ENCODE measurements around the gene GATC.
A peak's percentile ranks its signal among the peaks of the same experiment; 100 is the strongest.

The GATC gene, protein sequence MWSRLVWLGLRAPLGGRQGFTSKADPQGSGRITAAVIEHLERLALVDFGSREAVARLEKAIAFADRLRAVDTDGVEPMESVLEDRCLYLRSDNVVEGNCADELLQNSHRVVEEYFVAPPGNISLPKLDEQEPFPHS

DNA sequence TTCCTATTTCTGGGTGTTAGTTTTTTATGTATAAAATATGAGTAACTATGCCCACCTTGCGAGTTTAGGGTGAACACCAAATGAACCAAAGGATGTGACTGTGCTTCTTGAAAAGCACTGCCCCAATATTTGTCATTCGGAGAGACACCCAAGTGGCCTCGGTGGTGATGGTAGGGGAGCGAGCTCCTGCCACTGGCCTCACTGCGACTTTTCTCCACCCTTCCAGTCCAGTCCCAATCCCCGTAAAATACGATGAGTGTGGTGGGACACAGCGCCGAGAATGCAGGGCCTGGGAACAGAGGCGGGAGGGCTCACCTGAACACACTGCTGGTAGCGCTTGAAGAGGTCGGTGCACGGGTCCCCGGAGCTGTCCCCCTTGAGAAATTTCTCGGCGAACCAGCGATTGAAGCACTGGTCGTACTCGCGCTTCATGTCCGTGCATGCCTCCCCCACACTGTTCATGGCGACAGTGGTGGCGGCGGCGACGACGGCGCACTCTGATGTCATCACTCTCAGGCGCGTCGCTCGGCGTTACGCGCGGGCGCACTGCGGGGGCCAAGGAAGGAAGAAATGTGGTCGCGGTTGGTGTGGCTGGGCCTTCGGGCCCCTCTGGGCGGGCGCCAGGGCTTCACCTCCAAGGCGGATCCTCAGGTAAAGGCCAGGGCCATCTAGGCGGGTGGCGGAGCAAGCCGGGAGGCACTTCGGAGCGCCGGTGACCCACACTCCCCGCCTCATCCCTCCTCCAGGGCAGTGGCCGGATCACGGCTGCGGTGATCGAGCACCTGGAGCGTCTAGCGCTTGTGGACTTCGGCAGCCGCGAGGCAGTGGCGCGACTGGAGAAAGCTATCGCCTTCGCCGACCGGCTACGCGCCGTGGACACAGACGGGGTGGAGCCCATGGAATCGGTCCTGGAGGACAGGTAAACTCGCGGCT is at the start of gene GATC, which contains the start of gene TRIAP1:
Gene GATC, plus strand, starts transcription at position 534 of the 933 bp plus-strand sequence. Its CDS starts 37 bp downstream, at position 571.
Gene TRIAP1, minus strand, starts transcription at position 474 of the 933 bp plus-strand sequence. Its CDS starts 12 bp downstream, at position 462.
- peak; percentile 90 for DNase-seq

DNA sequence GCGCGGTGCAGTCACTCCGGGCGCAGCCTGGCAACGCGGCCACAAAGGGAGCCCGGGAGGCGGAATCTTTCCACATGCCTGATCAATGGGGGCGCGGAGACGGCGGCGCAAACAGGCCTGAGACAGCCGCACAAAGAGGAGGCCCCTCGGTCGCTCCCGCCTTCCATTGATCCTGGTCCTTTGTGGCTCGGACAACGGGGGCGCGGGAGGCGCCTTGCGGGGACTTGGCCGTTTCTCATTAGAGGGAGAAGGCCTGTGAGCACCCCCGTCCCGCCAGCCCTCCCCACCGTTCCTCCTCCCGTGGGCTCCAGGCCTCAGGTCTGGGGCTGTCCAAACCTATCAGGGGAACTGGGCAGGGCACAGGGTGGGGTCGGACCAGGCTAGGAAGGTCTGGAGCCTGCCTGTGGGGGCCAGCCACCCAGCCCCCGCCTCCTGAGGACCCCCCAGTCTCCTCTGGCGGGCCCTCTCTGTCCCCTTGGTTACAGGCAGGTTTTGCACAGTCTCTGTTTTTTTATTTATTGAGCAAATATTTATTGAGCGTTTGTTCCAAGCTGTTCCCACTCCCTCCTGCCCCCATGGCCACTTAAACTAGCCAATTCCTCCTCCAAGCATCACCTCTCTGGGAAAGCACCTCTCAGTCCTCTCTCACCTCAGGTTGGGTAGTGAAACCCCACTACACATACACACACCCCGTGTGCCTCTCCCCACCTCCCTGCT is 48.3 kb upstream of the GATC start:
- no peak for DNase-seq

DNA sequence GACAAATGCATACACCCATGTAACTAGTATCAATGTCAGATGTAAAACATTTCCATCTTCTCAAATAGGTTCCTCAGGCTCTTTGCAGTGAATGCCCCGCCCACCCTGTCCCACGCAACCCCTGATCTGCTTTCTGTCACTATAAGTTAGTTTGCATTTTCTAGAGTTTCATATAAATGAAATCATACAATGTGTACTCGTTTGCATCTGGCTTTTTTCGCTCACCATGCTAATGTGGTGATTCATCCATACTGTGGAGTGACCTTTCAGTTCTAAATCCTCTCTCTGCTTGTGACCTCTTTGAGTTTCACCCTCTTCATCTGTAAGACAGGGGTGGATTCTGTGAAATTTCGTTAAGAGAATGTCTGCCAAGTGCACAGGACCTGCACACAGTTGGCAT is 46.7 kb upstream of the GATC start:
- DNase-seq, result no peak

DNA sequence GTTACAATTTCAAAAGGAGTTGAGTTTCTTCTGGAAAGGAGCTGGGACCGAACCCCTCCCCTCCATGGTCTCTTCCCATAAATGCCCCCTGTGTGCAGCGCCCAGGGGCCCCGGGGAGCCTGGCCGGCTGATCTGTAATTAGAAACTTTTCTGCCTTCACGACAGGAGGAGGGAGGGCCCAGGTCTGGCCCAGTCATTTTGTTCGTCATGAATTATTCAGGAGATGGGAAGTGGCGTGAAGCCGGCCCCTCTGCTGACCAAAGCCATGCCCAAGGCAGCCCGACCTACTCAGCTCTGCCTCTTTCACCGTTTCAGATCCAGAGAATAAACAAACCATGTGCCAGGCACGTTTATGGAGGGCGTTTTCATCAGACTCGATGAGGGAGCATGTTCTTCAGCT is 44.0 kb upstream of the GATC start:
- DNase-seq, result no peak

DNA sequence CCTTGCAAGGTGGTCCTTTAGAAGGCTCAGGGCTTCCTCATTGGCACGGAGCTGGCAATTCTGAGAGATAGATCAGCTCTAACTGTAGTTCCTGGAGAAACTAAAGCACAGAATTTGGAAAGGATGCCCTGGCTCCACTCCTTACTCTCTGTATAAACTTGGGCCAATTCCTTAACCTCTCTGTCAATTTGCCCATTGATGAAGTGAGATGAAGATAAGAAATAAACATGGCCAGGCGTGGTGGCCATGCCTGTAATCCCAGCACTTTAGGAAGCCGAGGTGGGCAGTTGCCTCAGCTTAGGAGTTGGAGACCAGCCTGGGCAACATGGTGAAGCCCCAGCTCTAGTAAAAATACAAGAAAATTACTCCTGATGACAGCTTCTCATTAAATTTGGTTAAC is 42.4 kb upstream of the GATC start:
- DNase-seq, result no peak

DNA sequence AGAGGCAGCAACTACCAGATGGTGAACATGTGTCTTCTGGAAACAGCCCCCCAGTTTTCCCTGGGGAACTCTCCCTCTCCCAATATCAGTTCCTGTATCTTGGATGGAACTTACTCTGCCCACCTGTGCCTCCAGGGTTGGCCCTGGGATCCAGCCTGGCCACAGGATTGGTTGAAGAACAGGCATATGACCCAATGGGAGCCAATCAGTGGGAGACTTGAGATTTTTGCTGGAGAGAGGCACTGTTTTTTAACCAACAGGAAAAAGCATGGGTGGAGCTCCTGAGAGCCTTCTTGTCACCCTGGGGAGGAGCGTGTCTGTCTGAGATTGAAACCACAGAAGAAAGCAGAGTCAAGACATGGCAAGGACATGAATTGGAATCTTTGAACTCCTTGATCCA is 42.0 kb upstream of the GATC start:
- DNase-seq, result no peak

DNA sequence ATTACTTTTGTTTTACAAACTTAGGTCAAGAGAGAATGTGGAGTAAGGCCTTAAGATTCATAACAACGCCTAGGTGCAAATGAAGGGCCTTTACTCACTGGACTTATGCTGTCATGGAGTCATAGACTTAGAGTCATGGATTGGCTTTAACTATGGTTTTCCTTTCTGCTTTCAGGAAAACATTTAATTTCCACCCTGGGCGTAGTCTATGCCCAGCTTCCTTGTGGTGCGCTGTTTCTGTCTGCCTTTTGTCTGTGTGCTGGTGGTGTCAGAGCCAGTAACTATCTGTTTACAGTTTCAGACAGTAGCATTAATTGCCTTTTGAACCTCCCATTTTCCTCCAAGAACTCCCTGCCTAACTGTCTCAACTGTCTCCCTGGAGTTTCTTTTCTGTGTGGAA is 40.2 kb upstream of the GATC start:
- DNase-seq, result no peak

DNA sequence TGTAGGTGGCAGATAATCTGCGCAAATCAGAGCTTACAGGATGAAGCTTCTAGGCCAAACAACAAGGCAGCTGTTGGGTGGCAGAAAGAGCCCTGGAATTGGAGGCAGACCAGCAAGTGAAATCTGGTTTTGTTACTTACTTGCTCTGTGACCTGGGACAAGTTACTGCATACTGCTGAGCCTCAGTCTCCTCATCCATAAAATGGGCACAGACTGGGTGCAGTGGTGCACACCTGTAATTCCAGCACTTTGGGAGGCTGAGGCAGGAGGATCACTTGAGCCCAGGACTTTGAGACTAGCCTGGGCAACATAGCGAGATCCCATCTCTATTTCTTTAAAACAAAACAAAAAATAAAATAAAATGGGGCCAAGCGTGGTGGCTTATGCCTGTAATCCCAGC is 39.7 kb upstream of the GATC start:
- no peak for DNase-seq

DNA sequence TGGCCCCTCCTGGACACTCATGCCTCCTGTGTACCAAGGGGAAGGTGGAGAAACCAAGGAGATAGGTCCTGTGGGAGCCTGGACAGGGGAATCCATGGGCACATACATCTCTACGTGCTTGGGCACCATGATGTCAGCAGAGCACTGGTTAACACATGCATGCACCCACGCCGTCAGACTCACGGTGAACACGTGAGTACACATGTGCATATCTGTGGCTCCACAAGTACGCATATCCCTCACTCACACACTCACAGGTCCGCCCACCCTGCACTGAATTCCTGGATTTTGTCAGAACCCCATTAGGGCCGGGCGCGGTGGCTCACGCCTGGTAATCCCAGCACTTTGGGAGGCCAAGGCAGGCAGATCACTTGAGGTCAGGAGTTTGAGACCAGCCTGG is 37.5 kb upstream of the GATC start:
- no peak for DNase-seq

DNA sequence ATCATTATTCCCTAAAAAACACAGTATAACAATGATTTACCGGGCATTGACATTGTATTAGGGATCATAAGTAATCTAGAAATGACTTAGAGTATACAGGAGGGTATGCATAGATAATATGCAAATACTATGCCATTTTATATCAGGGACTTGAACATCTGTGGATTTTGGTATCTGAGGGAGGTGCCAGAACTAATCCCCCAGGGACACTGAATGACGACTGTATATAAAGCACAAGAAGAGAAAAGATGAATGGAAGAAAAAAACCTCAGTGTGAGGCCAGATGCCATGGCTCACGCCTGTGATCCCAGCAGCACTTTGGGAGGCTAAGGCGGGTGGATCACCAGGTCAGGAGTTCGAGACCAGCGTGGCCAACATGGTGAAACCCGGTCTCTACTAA is 33.8 kb upstream of the GATC start:
- DNase-seq, result no peak

DNA sequence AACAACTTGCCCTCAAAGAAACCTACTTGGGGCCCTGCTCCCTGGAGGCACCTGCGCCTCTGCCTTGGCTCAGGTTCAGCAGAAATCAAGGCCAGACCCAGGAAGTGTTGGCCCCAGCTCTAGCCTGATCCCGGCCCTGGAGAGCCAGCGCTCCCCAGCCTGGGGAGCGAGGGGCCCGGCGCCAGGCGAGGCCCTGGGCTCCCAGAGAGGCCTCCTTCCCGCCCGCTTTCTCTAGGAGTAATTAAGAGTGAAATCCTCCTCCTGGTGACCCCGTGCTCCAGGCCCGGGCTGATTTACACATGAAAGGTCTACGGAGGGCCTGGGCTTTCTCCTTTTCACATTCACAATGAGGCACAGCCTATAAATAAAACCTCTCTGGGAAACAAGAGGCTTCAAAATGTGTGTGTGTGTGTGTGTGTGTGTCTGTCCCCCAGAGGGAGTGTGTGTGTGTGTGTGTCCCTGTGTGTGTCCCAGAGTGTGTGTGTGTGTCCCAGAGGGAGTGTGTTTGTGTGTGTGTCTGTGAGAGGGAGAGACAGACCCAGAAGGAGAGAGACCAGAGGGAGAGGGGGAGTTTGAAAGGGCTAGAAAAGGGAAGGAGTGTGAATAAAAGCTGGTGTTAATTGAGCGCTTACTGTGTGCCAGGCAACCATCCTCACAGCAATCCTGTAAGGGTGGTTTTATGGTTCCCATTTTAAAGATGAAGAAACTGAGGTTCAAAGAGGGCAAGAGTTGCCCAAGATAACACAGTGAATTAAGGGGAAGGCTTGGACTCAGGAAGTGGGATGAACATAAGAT is 32.1 kb upstream of the GATC start:
- DNase-seq, result no peak

DNA sequence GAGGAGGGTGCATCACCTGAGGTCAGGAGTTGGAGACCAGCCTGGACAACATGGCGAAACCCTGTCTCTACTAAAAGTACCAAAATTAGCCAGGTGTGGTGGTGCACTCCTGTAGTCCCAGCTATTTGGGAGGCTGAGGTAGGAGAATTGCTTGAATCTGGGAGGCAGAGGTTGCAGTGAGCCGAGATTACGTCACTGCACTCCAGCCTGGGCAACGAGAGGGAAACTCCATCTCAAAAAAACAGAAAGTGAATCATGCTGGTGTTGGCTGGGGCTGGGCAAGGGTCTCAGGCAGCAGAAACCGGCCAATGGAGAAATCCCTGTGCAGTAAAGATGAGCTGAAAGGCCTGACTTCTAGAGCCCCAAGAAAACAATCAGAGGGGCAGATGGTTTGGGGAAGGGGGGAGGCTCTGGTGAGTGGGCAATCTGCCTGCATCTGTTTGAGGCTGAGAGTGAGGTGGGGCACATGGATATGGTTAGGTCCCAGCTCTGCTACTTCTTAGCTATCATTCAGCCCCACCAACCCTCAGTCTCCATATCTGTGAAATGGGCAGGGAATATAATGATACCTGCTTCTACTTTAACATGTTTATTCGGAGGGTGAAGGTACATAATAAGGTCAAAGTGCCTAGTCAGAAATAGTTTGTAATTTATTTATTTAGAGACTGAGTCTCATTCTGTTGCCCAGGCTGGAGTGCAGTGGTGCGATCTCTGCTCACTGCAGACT is 29.6 kb upstream of the GATC start:
- no peak for DNase-seq

DNA sequence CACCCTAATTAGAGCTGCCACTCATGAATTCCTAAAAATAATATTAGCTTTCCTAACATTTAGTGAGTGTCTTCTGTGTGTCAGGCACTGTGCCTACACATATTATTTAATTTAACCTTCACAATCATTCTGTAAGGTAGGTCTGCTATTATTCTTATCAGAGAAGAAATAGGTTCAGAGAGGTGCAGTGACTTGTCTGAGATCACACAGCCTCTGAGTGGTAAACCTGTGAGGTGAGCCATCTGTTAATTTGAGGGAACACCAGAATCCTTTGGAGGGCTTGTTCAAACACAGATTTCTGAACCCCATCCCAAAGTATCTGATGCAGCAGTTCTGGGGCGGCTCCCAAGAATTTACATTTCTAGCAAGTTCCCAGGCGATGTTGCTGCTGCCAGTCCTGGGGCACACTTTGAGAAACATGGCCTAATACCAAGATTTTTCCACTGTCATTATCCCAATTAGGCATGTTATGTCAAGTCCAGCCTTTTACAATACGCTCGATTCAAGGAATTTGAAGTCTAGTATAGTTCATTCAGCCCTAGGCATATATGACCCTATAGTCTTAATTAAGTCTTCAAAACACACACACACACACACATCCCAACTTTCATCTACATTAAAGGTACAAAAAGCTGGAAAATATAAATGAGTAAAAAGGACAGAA is 28.2 kb upstream of the GATC start:
- no peak for DNase-seq

DNA sequence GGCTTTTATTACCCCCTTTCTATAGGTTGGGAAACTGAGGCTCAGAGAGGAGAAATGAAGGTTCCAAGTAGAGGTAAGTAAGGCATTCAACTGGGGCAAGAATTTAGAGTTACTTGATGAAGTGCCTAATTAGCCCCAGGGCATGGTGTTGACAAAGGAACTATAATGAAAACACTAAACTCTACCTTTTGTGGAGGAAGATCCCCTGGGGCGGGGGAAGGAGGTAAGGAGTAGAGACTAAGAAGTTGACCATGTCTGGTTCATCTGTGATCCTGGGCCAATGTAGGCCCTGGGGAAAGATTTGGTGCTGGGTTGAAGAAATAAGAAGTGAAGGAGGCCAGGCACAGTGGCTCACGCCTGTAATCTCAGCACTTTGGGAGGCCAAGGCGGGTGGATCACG is 24.5 kb upstream of the GATC start:
- DNase-seq, result no peak

DNA sequence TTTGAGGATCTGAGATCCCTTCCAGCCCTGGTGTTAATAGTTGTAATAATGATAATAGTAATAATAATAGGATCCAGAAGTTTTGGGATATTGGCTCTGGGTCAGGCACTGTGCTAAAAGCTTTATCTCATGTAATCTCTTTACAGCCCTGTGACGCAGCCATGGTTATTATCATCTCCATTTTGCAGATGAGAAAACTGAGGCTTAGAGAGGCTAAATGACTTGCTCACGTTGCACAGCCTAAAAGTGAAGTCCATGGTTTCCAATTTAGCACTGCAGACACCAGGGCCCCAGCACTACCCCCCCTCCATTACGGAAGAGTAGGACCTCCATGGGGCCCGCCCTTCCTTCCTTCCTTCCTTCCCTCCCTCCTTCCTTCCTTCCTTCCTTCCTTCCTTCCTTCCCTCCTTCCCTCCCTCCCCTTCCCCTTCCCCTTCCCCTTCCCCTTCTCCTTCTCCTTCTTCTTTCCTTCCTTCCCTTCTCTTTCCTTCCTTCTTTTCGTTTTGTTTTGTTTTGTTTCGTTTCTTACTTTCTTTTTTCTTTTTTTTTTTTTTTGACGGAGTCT is 23.3 kb upstream of the GATC start:
- no peak for DNase-seq

DNA sequence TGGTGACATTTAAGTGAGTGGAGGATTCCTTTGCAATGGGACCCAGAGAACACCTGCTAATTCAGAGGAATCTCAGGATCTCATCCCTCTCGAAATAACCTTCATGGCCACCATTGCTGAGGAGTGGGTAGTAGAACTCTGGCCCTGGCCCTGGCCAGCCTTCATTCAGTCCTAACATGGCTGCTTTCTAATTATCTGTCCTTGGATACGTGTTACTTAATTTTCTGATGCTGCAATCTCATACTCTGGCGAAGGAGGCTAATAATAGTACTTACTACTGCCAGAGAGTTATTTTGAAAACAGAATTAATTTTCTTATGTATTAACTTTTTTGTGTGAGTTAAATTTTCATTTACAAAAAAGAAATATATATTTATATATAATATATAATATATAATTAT is 20.4 kb upstream of the GATC start:
- DNase-seq, result no peak

DNA sequence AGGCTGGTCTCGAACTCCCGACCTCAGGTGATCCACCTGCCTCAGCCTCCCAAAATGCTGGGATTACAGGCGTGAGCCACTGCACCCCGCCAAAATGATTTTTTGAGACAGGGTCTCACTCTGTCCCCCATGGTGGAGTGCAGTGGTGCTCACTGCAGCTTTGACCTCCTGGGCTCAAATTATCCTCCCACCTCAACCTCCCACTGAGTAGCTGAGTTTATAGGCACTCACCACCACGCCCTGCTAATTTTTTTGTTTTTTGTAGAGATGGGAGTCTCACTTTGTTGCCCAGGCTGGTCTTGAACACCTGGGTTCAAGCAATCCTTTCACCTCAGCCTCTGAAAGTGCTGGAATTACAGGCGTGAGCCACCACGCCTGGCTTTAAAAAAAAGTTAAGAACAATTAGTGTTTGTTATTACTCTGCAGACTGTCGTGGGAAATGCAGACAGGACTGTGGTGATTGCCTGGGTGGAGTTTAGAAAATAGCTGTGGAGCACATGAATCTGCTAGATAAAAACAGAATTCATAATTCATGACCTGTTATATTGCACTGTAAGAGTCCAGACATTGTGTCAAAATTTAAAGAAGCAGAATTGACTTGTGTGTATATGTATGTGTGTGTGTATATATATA is 17.5 kb upstream of the GATC start:
- DNase-seq, result no peak

DNA sequence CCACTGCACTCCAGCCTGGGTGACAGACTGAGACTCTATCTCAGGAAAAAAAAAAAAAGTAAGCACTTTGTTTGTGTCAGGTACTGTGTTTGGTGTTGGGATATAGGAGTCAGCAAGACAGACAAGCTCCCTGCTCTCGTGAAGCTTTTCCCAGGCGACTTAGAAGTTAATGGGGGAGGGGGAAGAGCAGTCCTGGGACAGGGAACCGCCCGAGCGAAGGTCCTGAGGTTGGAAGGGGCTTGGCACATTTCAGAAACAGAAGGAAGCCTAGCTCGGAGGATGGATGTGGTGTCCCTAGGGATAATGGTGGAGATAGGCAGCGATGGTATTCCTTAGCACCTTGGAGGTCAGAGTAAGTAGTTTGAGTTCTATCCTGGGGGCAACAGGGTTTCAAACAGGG is 16.9 kb upstream of the GATC start:
- DNase-seq, result no peak

DNA sequence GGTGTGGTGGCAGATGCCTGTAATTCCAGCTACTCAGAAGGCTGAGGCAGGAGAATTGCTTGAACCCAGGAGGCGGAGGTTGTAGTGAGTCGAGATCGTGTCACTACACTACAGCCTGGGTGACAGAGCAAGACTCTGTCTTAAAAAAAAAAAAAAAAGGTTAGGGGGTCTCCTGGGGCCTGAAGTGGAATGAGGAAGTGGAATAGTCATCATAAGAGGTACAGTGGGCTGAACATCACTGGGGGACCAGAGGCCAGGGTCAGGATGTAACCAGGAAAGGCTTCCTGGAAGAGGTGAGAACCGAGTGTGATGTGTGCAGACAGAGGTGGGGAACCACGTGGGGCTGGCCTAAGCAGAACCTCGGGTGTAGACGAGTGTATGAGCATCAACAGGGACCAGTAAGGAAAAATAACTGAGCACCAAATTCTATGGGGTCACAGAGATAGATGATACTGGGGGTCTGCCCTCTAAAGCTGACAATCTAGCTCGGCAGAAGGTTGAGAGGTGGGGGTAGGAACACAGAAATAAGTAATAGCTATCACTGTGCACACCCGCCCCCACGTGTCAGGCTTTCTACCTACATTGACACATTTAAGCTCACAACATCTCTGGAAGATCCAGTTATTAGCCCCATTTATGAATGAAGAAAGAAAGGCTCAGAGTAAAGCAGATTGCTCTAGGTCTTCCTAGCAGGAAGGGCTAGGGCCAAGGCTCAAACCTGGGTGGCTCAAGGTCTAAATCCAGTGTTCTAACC is 13.3 kb upstream of the GATC start:
- no peak for DNase-seq
